ENCODE results near the gene ALDOC.

DNA sequence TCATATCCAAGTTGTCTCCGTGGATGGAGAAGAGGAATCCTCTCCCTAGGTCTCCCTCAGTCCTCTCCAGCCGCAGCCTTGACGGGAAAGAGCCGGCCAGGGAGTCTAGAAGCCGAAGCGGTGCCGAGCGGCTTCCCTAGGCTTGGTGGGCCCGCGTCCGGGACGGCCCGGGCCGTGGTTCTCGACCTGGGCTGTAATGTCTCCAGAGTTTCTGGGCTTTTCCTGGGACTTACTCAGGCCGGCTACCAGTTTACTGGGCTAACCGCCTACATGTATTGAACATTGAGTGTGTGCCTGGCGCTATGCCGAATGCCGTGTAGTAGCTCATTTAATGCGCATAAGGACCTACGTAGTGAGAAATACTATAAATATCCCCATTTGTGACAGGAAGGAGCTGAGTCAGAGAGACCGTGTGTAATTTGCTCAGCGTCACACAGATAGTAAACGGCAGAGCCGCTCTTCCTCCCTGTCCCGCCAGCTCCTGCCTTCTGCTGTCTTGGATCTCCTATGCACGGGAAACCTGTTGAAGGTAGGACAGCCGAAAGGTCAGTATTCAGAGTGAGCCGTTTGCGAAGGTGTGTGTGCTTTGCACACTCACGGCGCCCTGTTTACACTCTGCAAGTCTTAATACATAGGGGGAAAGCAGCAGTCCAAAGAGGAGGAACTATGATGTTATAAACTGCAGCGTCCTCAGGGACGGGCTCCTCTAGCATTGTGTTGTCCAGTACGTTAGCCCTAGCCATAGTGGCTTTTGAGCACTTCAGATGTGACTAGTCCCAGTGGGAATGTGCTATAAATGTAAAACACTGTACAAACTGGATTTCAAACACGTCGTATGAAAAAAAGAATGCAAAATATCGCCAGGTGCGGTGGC, 22.9 kb upstream of the ALDOC start:
- TF ChIP-seq, protein P1, sequence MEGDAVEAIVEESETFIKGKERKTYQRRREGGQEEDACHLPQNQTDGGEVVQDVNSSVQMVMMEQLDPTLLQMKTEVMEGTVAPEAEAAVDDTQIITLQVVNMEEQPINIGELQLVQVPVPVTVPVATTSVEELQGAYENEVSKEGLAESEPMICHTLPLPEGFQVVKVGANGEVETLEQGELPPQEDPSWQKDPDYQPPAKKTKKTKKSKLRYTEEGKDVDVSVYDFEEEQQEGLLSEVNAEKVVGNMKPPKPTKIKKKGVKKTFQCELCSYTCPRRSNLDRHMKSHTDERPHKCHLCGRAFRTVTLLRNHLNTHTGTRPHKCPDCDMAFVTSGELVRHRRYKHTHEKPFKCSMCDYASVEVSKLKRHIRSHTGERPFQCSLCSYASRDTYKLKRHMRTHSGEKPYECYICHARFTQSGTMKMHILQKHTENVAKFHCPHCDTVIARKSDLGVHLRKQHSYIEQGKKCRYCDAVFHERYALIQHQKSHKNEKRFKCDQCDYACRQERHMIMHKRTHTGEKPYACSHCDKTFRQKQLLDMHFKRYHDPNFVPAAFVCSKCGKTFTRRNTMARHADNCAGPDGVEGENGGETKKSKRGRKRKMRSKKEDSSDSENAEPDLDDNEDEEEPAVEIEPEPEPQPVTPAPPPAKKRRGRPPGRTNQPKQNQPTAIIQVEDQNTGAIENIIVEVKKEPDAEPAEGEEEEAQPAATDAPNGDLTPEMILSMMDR (conservative IDR thresholded peaks at IDR 0.05; ENCODE audit: low read length) = no peak
- TF ChIP-seq EZH2phosphoT487 (IDR thresholded peaks at IDR 0.05; ENCODE audit: borderline replicate concordance, low read depth, low read length) = no peak

All from OCI-LY7 (cell line).